ENCODE data around the gene LNPEP.

DNA sequence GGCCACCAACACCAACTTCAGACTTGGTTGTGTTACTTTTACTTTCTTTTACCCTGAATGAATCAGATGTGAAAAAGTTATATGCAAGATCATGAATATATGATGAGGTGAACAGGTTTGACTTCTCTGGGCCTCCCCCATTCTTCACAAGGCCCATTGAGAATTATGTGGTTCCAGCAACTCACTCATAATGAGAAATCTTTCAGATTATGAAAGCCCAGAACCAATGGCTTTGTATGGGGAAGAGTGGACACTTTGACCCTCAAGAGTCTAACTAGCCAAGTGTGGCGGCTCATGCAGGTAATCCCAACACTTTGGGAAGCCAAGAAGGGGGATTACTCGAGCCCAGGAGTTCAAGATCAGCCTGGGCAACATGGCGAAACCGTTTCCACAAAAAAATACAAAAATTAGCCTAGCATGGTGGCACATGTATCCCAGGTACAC is 16.1 kb upstream of the LNPEP start:
- TF ChIP-seq, protein P1, sequence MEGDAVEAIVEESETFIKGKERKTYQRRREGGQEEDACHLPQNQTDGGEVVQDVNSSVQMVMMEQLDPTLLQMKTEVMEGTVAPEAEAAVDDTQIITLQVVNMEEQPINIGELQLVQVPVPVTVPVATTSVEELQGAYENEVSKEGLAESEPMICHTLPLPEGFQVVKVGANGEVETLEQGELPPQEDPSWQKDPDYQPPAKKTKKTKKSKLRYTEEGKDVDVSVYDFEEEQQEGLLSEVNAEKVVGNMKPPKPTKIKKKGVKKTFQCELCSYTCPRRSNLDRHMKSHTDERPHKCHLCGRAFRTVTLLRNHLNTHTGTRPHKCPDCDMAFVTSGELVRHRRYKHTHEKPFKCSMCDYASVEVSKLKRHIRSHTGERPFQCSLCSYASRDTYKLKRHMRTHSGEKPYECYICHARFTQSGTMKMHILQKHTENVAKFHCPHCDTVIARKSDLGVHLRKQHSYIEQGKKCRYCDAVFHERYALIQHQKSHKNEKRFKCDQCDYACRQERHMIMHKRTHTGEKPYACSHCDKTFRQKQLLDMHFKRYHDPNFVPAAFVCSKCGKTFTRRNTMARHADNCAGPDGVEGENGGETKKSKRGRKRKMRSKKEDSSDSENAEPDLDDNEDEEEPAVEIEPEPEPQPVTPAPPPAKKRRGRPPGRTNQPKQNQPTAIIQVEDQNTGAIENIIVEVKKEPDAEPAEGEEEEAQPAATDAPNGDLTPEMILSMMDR (conservative IDR thresholded peaks at IDR 0.05; ENCODE audit: low read length), result no peak
- no peak for TF ChIP-seq EZH2phosphoT487 (IDR thresholded peaks at IDR 0.05; ENCODE audit: borderline replicate concordance, low read depth, low read length)

Measured in OCI-LY7 (cell line).